Endothelial cell of umbilical vein (primary cell): ENCODE results near the gene ITGAE. TPM values are rescaled to one million over a fixed set of nuclear protein-coding genes. Genes with fewer than 3 reads are reported as not detected.
"Not testable (repeated sequence)": the region's sequence is repeated elsewhere in the genome, so short reads cannot be mapped to it uniquely, and the experiment has no call there.

Experiments
- BruUV-seq: library from RNA; stranded (reverse); fragments of 400-500 nt; replicated peaks from 2 replicates; lab custom pipeline; 2021; lab: Mats Ljungman, UMichigan
- CTCF ChIA-PET: fragments of 300-600, 350-600 bp; sonication (Branson Sonifier 250); formaldehyde crosslinking; loops from one replicate; lab custom pipeline; 2021; ENCODE audit warnings: antibody characterized with exemption, inconsistent platforms; lab: Charles Lee
- POLR2A ChIA-PET: fragments of 300-600, 350-600 bp; sonication (Branson Sonifier 250); formaldehyde crosslinking; loops from one replicate; lab custom pipeline; 2021; ENCODE audit warnings: antibody characterized with exemption, inconsistent platforms; lab: Charles Lee
- DNase-seq: peaks from one replicate; pipeline ENCODE4 v3.0.0-alpha.2; 2011; ENCODE audit warnings: low read depth, low spot score
- FAIRE-seq: peaks from 2 replicates; lab custom pipeline; 2011; peaks lifted over from hg19 to GRCh38; lab: Jason Lieb, UNC
- H2AFZ ChIP-seq: 2 replicates; pipeline ENCODE4 v1.6.0; 2012; ENCODE audit warnings: low read depth, low read length, control low read depth, inconsistent platforms
- H3K27ac ChIP-seq: 2 replicates; pipeline ENCODE4 v1.5.1; 2011; ENCODE audit warnings: low read depth, mild to moderate bottlenecking, control low read depth, low read length, moderate library complexity; ENCODE audit not compliant: insufficient read depth
- H3K27me3 ChIP-seq, 2 experiments: 2 replicates each; pipeline versions ENCODE4 v1.6.0 to v1.6.1; 2011; ENCODE audit warnings: low read length in 2 of 2, mixed read lengths in 1 of 2; ENCODE audit not compliant: control insufficient read depth in 2 of 2, insufficient read depth in 2 of 2
- H3K36me3 ChIP-seq, 2 experiments: 2 replicates in 1 of 2; 3 replicates in 1 of 2; pipeline ENCODE4 v1.5.1; 2011; ENCODE audit warnings: low read length in 2 of 2, mild to moderate bottlenecking in 1 of 2, moderate library complexity in 1 of 2; ENCODE audit not compliant: control insufficient read depth in 2 of 2, insufficient read depth in 2 of 2; ENCODE audit errors: extremely low read depth in 1 of 2
- H3K4me1 ChIP-seq: 3 replicates; pipeline ENCODE4 v1.5.1; 2011; ENCODE audit warnings: mild to moderate bottlenecking, low read length; ENCODE audit not compliant: control insufficient read depth, insufficient read depth; ENCODE audit errors: extremely low read depth
- H3K4me2 ChIP-seq: 2 replicates; pipeline ENCODE4 v1.6.1; 2011; ENCODE audit warnings: low read length, control low read depth, mixed read lengths; ENCODE audit not compliant: insufficient read depth
- H3K4me3 ChIP-seq, 3 experiments: fragments of 200-600 bp in 1 of 3; sonication (generic), shearing (Covaris generic) in 1 of 3; replicated peaks in 1 of 3; 2 replicates each; pipeline ENCODE4 v1.5.1; 2011 to 2016; ENCODE audit warnings: control low read depth in 3 of 3, low read length in 3 of 3, mild to moderate bottlenecking in 2 of 3, inconsistent platforms in 1 of 3, low read depth in 1 of 3, moderate library complexity in 1 of 3; ENCODE audit not compliant: insufficient read depth in 1 of 3
- H3K79me2 ChIP-seq: 2 replicates; pipeline ENCODE4 v1.6.0; 2012; ENCODE audit warnings: low read length, inconsistent platforms; ENCODE audit not compliant: control insufficient read depth, insufficient read depth
- H3K9ac ChIP-seq: replicated peaks from 2 replicates; pipeline ENCODE3; 2011; ENCODE audit warnings: low read length, control low read depth; ENCODE audit not compliant: insufficient read depth; ENCODE audit errors: extremely low read depth
- H3K9me1 ChIP-seq: replicated peaks from 3 replicates; pipeline ENCODE4 v1.6.0; 2011; ENCODE audit warnings: mild to moderate bottlenecking, low read length; ENCODE audit not compliant: control insufficient read depth, insufficient read depth; ENCODE audit errors: extremely low read depth
- H3K9me3 ChIP-seq: replicated peaks from 2 replicates; pipeline ENCODE4 v1.5.1; 2012; ENCODE audit warnings: low read length, inconsistent platforms; ENCODE audit not compliant: control insufficient read depth, insufficient read depth
- H4K20me1 ChIP-seq: replicated peaks from 2 replicates; pipeline ENCODE3; 2011; ENCODE audit warnings: mild to moderate bottlenecking, low read length; ENCODE audit not compliant: control insufficient read depth, insufficient read depth; ENCODE audit errors: extremely low read depth
- CTCF ChIP-seq, 2 donors: IDR thresholded peaks; 1 replicate in 1 of 2; 2 replicates in 1 of 2; pipeline ENCODE4 v1.5.1; 2011; ENCODE audit warnings: low read length in 2 of 2, mild to moderate bottlenecking in 2 of 2, moderate library complexity in 2 of 2, control low read depth in 1 of 2, inconsistent platforms in 1 of 2, low read depth in 1 of 2; ENCODE audit not compliant: insufficient read depth in 1 of 2; ENCODE audit errors: extremely low read depth in 1 of 2
- EZH2 ChIP-seq: IDR thresholded peaks from 2 replicates; pipeline ENCODE4 v1.6.1; 2012; ENCODE audit warnings: borderline replicate concordance, low read depth, mild to moderate bottlenecking, moderate library complexity, low read length, inconsistent platforms; ENCODE audit not compliant: severe bottlenecking
- FOS ChIP-seq: IDR thresholded peaks from 2 replicates; pipeline ENCODE4 v1.6.1; 2011; ENCODE audit warnings: mild to moderate bottlenecking, low read length, moderate library complexity, borderline replicate concordance; ENCODE audit not compliant: insufficient read depth
- GATA2 ChIP-seq: IDR thresholded peaks from 2 replicates; pipeline ENCODE4 v1.7.0; 2011; ENCODE audit warnings: low read depth, mild to moderate bottlenecking, moderate library complexity, mixed read lengths, low read length; ENCODE audit not compliant: insufficient read length, insufficient read depth
- JUN ChIP-seq: IDR thresholded peaks from 2 replicates; pipeline ENCODE4 v1.6.1; 2011; ENCODE audit warnings: borderline replicate concordance, low read depth; ENCODE audit not compliant: insufficient read length, insufficient read depth
- MAX ChIP-seq: IDR thresholded peaks from 2 replicates; pipeline ENCODE4 v1.6.1; 2011; ENCODE audit not compliant: insufficient read depth, insufficient read length
- MYC ChIP-seq: IDR thresholded peaks from one replicate; pipeline ENCODE4 v1.6.1; 2011; ENCODE audit warnings: mild to moderate bottlenecking, low read depth, low read length
- POLR2A ChIP-seq: IDR thresholded peaks from 2 replicates; pipeline ENCODE4 v1.6.1; 2012; ENCODE audit warnings: low read depth, mild to moderate bottlenecking, control low read depth, low read length
- POLR2AphosphoS5 ChIP-seq: IDR thresholded peaks from 2 replicates; pipeline ENCODE4 v1.6.1; 2012; ENCODE audit warnings: low read depth, mild to moderate bottlenecking, control low read depth, low read length, moderate library complexity; ENCODE audit not compliant: insufficient read depth
- dilution Hi-C: fragments of 300-500 bp; cut with MboI; formaldehyde crosslinking; loops from one replicate; pipeline ENCODE4 v1.15.0; 2019; ENCODE audit warnings: low sequenced_read_pairs; ENCODE audit not compliant: extremely low pct_ligation_motif_present
- intact Hi-C: fragments of 100-400 bp; cut with micrococcal nuclease; formaldehyde crosslinking; loops from one replicate; pipeline ENCODE4 v1.10.0; 2022
- polyA plus RNA-seq, 4 experiments: library from polyadenylated mRNA; depleted of rRNA in 3 of 4; stranded (reverse) in 3 of 4; unstranded in 1 of 4; fragments of >200 nt; gene quantifications; 2 replicates each; pipeline versions ENCODE4 v1.2.1 to v1.2.3, GENCODE V29; 2011 to 2012; ENCODE audit warnings: missing spikeins in 1 of 4
- total RNA-seq: library from RNA; stranded (reverse); gene quantifications from 2 replicates; pipeline ENCODE4 v1.2.3, GENCODE V29; 2021

Gene ITGAE
- total and polyA plus RNA-seq, 2 donors (not counting 3 experiments of a cell fraction or from before 2014, with no cell fraction given): 29.6 to 71.6 TPM

GRCh38 chr17:3845291-3845620, 44.3 kb upstream of the ITGAE start:
- TF ChIP-seq MYC: no peak
- TF ChIP-seq MAX: no peak
- no peak for TF ChIP-seq EZH2
- no peak for TF ChIP-seq JUN
- TF ChIP-seq POLR2A: no peak
- no peak for TF ChIP-seq GATA2
- TF ChIP-seq FOS: no peak
- TF ChIP-seq POLR2AphosphoS5: no peak
- no peak for TF ChIP-seq CTCF (IDR thresholded peaks at IDR 0.05; ENCODE audit: extremely low read depth in 1 of 2, insufficient read depth in 1 of 2, low read depth in 1 of 2, low read length in 2 of 2)
- no TSS peak for BruUV-seq
- H3K36me3 ChIP-seq: peaks cover 3 to 8% of the 10 kb centered on the region in 2 experiments
- no peak overlapping the region for H3K27ac ChIP-seq
- H4K20me1 ChIP-seq: no peaks in the 10 kb centered on the region
- H3K9me1 ChIP-seq: no peaks in the 10 kb centered on the region
- H2AFZ ChIP-seq: no peak overlapping the region
- peak; percentile 39 for DNase-seq
- dilution Hi-C loops (no loop called here), intact Hi-C loops (loop anchor here (5.0 kb wide), 1 partner anchor 108 kb away; no protein-coding TSS in a partner anchor)
- H3K4me1 ChIP-seq: peaks cover 9% of the 10 kb centered on the region
- H3K27me3 ChIP-seq: no peaks in the 10 kb centered on the region
- peak overlapping the region; percentile 93 for H3K9ac ChIP-seq
- H3K79me2 ChIP-seq: peaks cover 35% of the 10 kb centered on the region
- no peaks in the 10 kb centered on the region for H3K9me3 ChIP-seq
- H3K4me2 ChIP-seq: peak overlapping the region; percentile 96
- FAIRE-seq: no peak
- H3K4me3 ChIP-seq: peak overlapping the region; percentile 75 to 97 (median 79)
- ChIA-PET CTCF (interaction anchor here (0.7 to 5.4 kb wide), 10 partner anchors 8 to 108 kb away, joined by 4 to 63 read pairs (median 4); partner anchors contain the start of gene CAMKK1), POLR2A (no interaction called here)

- POLR2A ChIA-PET, H2AFZ ChIP-seq, intact Hi-C loops, DNase-seq, H3K4me3 ChIP-seq, H3K9me1 ChIP-seq, dilution Hi-C loops, H3K27ac ChIP-seq, H3K27me3 ChIP-seq, H4K20me1 ChIP-seq, H3K9me3 ChIP-seq, H3K4me1 ChIP-seq, FAIRE-seq, H3K9ac ChIP-seq: not testable (repeated sequence)
- TSS peak; percentile 36 for BruUV-seq
- peaks cover 37% of the 10 kb centered on the region for H3K79me2 ChIP-seq
- peak overlapping the region; percentile 96 for H3K4me2 ChIP-seq
- CTCF ChIA-PET: interaction anchor here (1.0 to 5.4 kb wide), 14 partner anchors 17 to 796 kb away, joined by 3 to 63 read pairs (median 4); partner anchors contain the start of genes CAMKK1, HASPIN and ITGAE
- H3K36me3 ChIP-seq: peaks cover 3 to 14% of the 10 kb centered on the region in 2 experiments
Observed at GRCh38 chr17:3844556-3844955, 43.6 kb upstream of the ITGAE start.
